A673 (cell line): ENCODE measurements around the gene ALOXE3.

Experiments
- CTCF ChIP-seq: fragments of 300-800, 200-600 bp; sonication (generic); conservative IDR thresholded peaks from 2 replicates; pipeline ENCODE4 v1.5.1; 2017; ENCODE audit warnings: low read depth, mild to moderate bottlenecking, antibody characterized with exemption, low read length, moderate library complexity, mixed read lengths
- EZH2 ChIP-seq: fragments of 200-600 bp; sonication (generic); IDR thresholded peaks from 2 replicates; pipeline ENCODE4 v1.6.1; 2017; ENCODE audit warnings: borderline replicate concordance, low read depth, mild to moderate bottlenecking, mixed read lengths, antibody characterized with exemption, low read length; ENCODE audit not compliant: poor library complexity, severe bottlenecking

- TF ChIP-seq EZH2, result no peak
- TF ChIP-seq CTCF, result no peak
These were observed 1.5 kb downstream of the ALOXE3 start for GRCh38 chr17:8116776-8117175.
